CD4-positive, alpha-beta T cell (primary cell): ENCODE measurements around the gene OR2T10. TPM values are rescaled to one million over a fixed set of nuclear protein-coding genes. Genes with fewer than 3 reads are reported as not detected.

Source experiments
- ATAC-seq: fragments of 200-7000 bp; cut with Tn5 transposase; one replicate; pipeline ENCODE4 v1.10.0; 2022; ENCODE audit warnings: mild to moderate bottlenecking; ENCODE audit not compliant: poor library complexity
- CTCF ChIA-PET: fragments of 350-600 bp; sonication (Branson Sonifier 250); formaldehyde crosslinking; loops from one replicate; lab custom pipeline; 2021; ENCODE audit warnings: antibody characterized with exemption, inconsistent platforms; lab: Charles Lee
- POLR2A ChIA-PET: fragments of 350-600 bp; sonication (Branson Sonifier 250); formaldehyde crosslinking; loops from one replicate; lab custom pipeline; 2021; ENCODE audit warnings: antibody characterized with exemption, inconsistent platforms; lab: Charles Lee
- DNase-seq, 14 experiments: peaks; one replicate each; pipeline ENCODE4 v3.0.0-alpha.2; 2013 to 2020; ENCODE audit warnings: mixed read lengths in 2 of 14
- H3K27ac ChIP-seq, 2 donors: one replicate each; pipeline versions ENCODE4 v1.5.1 to v1.7.0; 2013; ENCODE audit warnings: low read length in 2 of 2, low read depth in 1 of 2, mild to moderate bottlenecking in 1 of 2
- H3K27me3 ChIP-seq, 2 experiments: 1 replicate in 1 of 2; 2 replicates in 1 of 2; pipeline versions ENCODE4 v1.6.1 to v1.7.0; 2013; ENCODE audit warnings: low read length in 2 of 2, control low read depth in 1 of 2, mild to moderate bottlenecking in 1 of 2, moderate library complexity in 1 of 2; ENCODE audit not compliant: insufficient read depth in 2 of 2, control insufficient read depth in 1 of 2
- H3K36me3 ChIP-seq: one replicate; pipeline ENCODE4 v1.6.1; 2013; ENCODE audit warnings: low read length, control low read depth; ENCODE audit not compliant: insufficient read depth
- H3K4me1 ChIP-seq: one replicate; pipeline ENCODE4 v1.6.1; 2013; ENCODE audit warnings: low read length, control low read depth; ENCODE audit not compliant: insufficient read depth
- H3K4me3 ChIP-seq: one replicate; pipeline ENCODE4 v1.5.1; 2013; ENCODE audit warnings: mild to moderate bottlenecking, low read length, moderate library complexity
- H3K9me3 ChIP-seq, 2 experiments: 1 replicate in 1 of 2; 2 replicates in 1 of 2; pipeline versions ENCODE4 v1.6.1 to v1.7.0; 2013; ENCODE audit warnings: low read length in 2 of 2, mild to moderate bottlenecking in 2 of 2, control low read depth in 1 of 2, moderate library complexity in 1 of 2; ENCODE audit not compliant: control insufficient read depth in 1 of 2, insufficient read depth in 1 of 2
- H3K27ac Mint-ChIP-seq: one replicate; pipeline ENCODE4 v1.8.0; 2020; ENCODE audit warnings: mixed read lengths
- H3K27me3 Mint-ChIP-seq: one replicate; pipeline ENCODE4 v1.8.0; 2021; ENCODE audit warnings: mixed read lengths
- H3K36me3 Mint-ChIP-seq: one replicate; pipeline ENCODE4 v1.8.0; 2021; ENCODE audit warnings: low read depth, mixed read lengths
- H3K4me1 Mint-ChIP-seq: one replicate; pipeline ENCODE4 v1.8.0; 2021; ENCODE audit warnings: low read depth, mixed read lengths
- H3K4me3 Mint-ChIP-seq: one replicate; pipeline ENCODE4 v1.8.0; 2020; ENCODE audit warnings: mild to moderate bottlenecking, mixed read lengths
- H3K9me3 Mint-ChIP-seq: one replicate; pipeline ENCODE4 v1.8.0; 2020; ENCODE audit warnings: mixed read lengths
- CTCF ChIP-seq: fragments of 200-600 bp; IDR thresholded peaks from one replicate; pipeline ENCODE4 v1.8.0; 2022; ENCODE audit warnings: antibody characterized with exemption, mild to moderate bottlenecking
- intact Hi-C, 2 experiments: fragments of 100-400 bp; cut with DNase I in 1 of 2; cut with micrococcal nuclease in 1 of 2; formaldehyde crosslinking; loops; one replicate each; pipeline versions ENCODE4 v1.15.1 to v1.9.0; 2023 to 2025; cut with DNase I, micrococcal nuclease
- total RNA-seq, 174 experiments: library from RNA in 2 of 174; stranded (reverse) in 2 of 174; gene quantifications; one replicate each; pipeline ENCODE4 v1.2.3 and lab custom pipeline; 2021 to 2026

Gene OR2T10
- total RNA-seq, 2 experiments from 2014 or later: not detected

DNA sequence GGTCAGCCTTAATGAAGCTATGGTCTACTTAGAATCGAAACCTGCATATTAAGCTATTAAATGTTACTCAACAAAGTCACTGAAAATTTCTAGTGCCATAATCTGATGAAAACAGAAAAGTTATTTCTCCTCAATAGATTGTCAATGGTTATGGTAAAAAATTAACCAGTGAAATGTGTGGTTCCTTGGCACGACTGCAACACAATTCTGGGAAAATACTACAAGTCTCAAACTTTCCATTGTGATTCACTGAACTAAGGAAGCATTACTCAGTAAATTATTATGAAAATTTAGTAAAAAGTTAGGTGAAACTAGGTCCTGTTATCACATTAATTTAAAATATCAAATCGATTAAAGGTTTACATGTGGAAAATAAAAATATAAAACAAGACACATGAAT is 12.8 kb upstream of the OR2T10 start:
- Histone ChIP-seq H3K4me1 (no peaks in the 10 kb centered on the region), H3K27me3 (no peaks in the 10 kb centered on the region), H3K27ac (no peak overlapping the region), H3K4me3 (no peak overlapping the region), H3K9me3 (no peaks in the 10 kb centered on the region), H3K36me3 (no peaks in the 10 kb centered on the region)
- Mint-ChIP-seq H3K36me3 (no peaks in the 10 kb centered on the region), H3K4me3 (no peak overlapping the region), H3K27me3 (no peaks in the 10 kb centered on the region), H3K9me3 (no peaks in the 10 kb centered on the region), H3K4me1 (no peaks in the 10 kb centered on the region), H3K27ac (no peak overlapping the region)
- DNase-seq (no peak), ATAC-seq (no peak)
- intact Hi-C loops: no loop called here
- no peak for TF ChIP-seq CTCF
- POLR2A ChIA-PET: no interaction called here
- CTCF ChIA-PET: no interaction called here

- DNase-seq (no peak), ATAC-seq (no peak)
- Mint-ChIP-seq H3K36me3 (no peaks in the 10 kb centered on the region), H3K9me3 (no peaks in the 10 kb centered on the region), H3K27ac (no peak overlapping the region), H3K27me3 (peaks cover 7% of the 10 kb centered on the region), H3K4me3 (no peak overlapping the region), H3K4me1 (no peaks in the 10 kb centered on the region)
- TF ChIP-seq CTCF: no peak
- H3K36me3 ChIP-seq: no peaks in the 10 kb centered on the region
- no peaks in the 10 kb centered on the region for H3K27me3 ChIP-seq
- intact Hi-C loops: loop anchor here in 1 of 2 experiments (10.0 kb wide), 1 partner anchor 75 kb away; no protein-coding TSS in a partner anchor
- H3K4me1 ChIP-seq: no peaks in the 10 kb centered on the region
- no peak overlapping the region for H3K4me3 ChIP-seq
- ChIA-PET CTCF (no interaction called here), POLR2A (no interaction called here)
- no peak overlapping the region for H3K27ac ChIP-seq
- no peaks in the 10 kb centered on the region for H3K9me3 ChIP-seq
Observed at GRCh38 chr1:248599396-248599795, 1.9 kb upstream of the OR2T10 start.

DNA sequence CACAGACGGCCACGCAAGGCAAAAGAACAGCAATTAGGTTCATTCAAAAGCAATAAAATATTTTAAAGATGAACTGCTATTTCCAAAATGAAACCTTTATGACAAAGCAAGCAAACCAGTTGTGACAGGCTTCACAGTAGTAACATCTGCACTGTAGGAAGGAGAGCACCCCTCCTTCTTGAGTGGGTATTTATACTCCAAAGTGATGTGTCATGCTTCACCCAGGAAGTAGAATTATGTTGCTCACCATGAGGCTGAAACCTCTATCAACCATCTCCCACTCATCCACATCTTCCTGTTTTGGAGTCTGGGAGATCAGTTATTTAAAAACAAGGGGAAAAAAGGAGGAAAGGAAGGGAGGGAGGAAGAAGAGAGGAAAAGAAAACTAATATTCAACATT is 885 bp downstream of the OR2T10 start:
- no peak for TF ChIP-seq CTCF
- no peak overlapping the region for H3K27ac Mint-ChIP-seq
- no peaks in the 10 kb centered on the region for H3K4me1 ChIP-seq
- intact Hi-C loops: loop anchor here in 1 of 2 experiments (10.0 kb wide), 1 partner anchor 72 kb away; no protein-coding TSS in a partner anchor
- no peaks in the 10 kb centered on the region for H3K4me1 Mint-ChIP-seq
- no peaks in the 10 kb centered on the region for H3K9me3 ChIP-seq
- POLR2A ChIA-PET: no interaction called here
- no peaks in the 10 kb centered on the region for H3K27me3 ChIP-seq
- H3K27me3 Mint-ChIP-seq: no peaks in the 10 kb centered on the region
- ATAC-seq: no peak
- no peaks in the 10 kb centered on the region for H3K36me3 Mint-ChIP-seq
- no peak overlapping the region for H3K27ac ChIP-seq
- H3K9me3 Mint-ChIP-seq: no peaks in the 10 kb centered on the region
- peak in 1 of 14 experiments; percentile 3 for DNase-seq
- H3K4me3 Mint-ChIP-seq: no peak overlapping the region
- H3K36me3 ChIP-seq: no peaks in the 10 kb centered on the region
- CTCF ChIA-PET: no interaction called here
- no peak overlapping the region for H3K4me3 ChIP-seq
